Neural progenitor cell (in vitro differentiated cells): Measurements from ENCODE around the gene SLC17A9. TPM values are rescaled to one million over a fixed set of nuclear protein-coding genes. Genes with fewer than 3 reads are reported as not detected.
A peak's percentile ranks its signal among the peaks of the same experiment; 100 is the strongest.

Source experiments
- DNase-seq: peaks from one replicate; pipeline ENCODE4 v3.0.0-alpha.2; 2016; ENCODE audit warnings: low spot score
- H2AFZ ChIP-seq: fragments of 200-600 bp; sonication (generic); replicated peaks from 2 replicates; pipeline ENCODE4 v1.6.1; 2016; ENCODE audit warnings: antibody characterized with exemption
- H3F3A ChIP-seq: fragments of 200-600 bp; sonication (generic); 2 replicates; pipeline ENCODE4 v1.6.1; 2016; ENCODE audit warnings: antibody characterized with exemption, low read depth
- H3K27ac ChIP-seq: fragments of 200-600 bp; sonication (generic); 2 replicates; pipeline ENCODE4 v1.5.1; 2016; ENCODE audit warnings: mild to moderate bottlenecking
- H3K27me3 ChIP-seq: fragments of 200-600 bp; sonication (generic); 2 replicates; pipeline ENCODE4 v1.6.1; 2016; ENCODE audit warnings: mild to moderate bottlenecking, moderate library complexity
- H3K36me3 ChIP-seq: fragments of 200-600 bp; sonication (generic); 2 replicates; pipeline ENCODE4 v1.5.1; 2016
- H3K4me1 ChIP-seq: fragments of 200-600 bp; sonication (generic); 2 replicates; pipeline ENCODE4 v1.6.1; 2016; ENCODE audit warnings: mixed run types
- H3K4me2 ChIP-seq: fragments of 200-600 bp; sonication (generic); 2 replicates; pipeline ENCODE4 v1.6.1; 2016
- H3K4me3 ChIP-seq: fragments of 200-600 bp; sonication (generic); 2 replicates; pipeline ENCODE4 v1.5.1; 2016
- H3K79me2 ChIP-seq: fragments of 200-600 bp; sonication (generic); 2 replicates; pipeline ENCODE4 v1.6.1; 2016; ENCODE audit warnings: low read depth
- H3K9ac ChIP-seq: fragments of 200-600 bp; sonication (generic); 2 replicates; pipeline ENCODE4 v1.6.1; 2016
- H3K9me3 ChIP-seq: fragments of 200-600 bp; sonication (generic); 2 replicates; pipeline ENCODE4 v1.5.1; 2016; ENCODE audit warnings: low read depth
- H4K20me1 ChIP-seq: fragments of 200-600 bp; sonication (generic); 2 replicates; pipeline ENCODE4 v1.6.1; 2016; ENCODE audit warnings: low read depth
- H3K27ac Mint-ChIP-seq: 3 replicates; pipeline ENCODE4 v1.8.0; 2021; ENCODE audit warnings: mixed read lengths
- H3K27me3 Mint-ChIP-seq: 2 replicates; pipeline ENCODE4 v1.8.0; 2022; ENCODE audit warnings: low read depth, mild to moderate bottlenecking, inconsistent platforms, moderate library complexity, mixed read lengths; ENCODE audit not compliant: insufficient read depth
- H3K36me3 Mint-ChIP-seq: 3 replicates; pipeline ENCODE4 v1.8.0; 2021; ENCODE audit warnings: mixed read lengths
- H3K4me1 Mint-ChIP-seq: 3 replicates; pipeline ENCODE4 v1.8.0; 2021; ENCODE audit warnings: mixed read lengths
- H3K4me3 Mint-ChIP-seq: 3 replicates; pipeline ENCODE4 v1.8.0; 2021; ENCODE audit warnings: mild to moderate bottlenecking, moderate library complexity, mixed read lengths
- H3K9me3 Mint-ChIP-seq: 3 replicates; pipeline ENCODE4 v1.8.0; 2020; ENCODE audit warnings: mixed read lengths
- EZH2 ChIP-seq: fragments of 200-600 bp; sonication (generic); IDR thresholded peaks from 2 replicates; pipeline ENCODE4 v1.6.1; 2017; ENCODE audit warnings: antibody characterized with exemption, mild to moderate bottlenecking, moderate library complexity
- EZH2phosphoT487 ChIP-seq: fragments of 200-600 bp; sonication (generic); IDR thresholded peaks from 2 replicates; pipeline ENCODE4 v1.6.1; 2017; ENCODE audit warnings: antibody characterized with exemption
- total RNA-seq: library from RNA; depleted of rRNA; stranded (reverse); fragments of >200 nt; gene quantifications from 2 replicates; pipeline ENCODE4 v1.2.3, GENCODE V29; 2015; ENCODE audit warnings: low replicate concordance
- TF ChIP-seq, protein P1 (sequence below): fragments of 200-600 bp; sonication (generic); IDR thresholded peaks from 2 replicates; pipeline ENCODE4 v1.5.1; 2017; ENCODE audit warnings: antibody characterized with exemption, mild to moderate bottlenecking

The SLC17A9 gene
- total RNA-seq, 1 donor from 2014 or later: 0.17 TPM

DNA sequence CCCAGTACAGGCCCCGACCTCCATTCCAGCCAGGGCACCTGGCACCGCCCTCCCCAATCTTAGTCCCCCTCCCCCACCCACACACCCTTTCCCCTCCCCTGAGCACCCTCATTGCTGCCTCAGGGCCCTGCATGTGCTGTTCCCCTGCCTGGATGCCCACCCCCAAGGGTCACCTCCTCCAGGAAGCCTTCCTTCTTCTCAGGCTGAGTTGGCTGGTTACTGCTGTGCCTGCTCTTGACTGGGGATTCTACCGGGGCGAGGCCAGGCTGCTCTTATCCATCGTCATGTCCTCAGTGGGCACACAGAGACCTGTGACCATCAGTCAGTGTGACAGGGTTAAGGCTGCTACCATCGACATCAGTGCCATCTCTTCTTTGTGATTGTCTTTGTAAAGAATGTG is 30.7 kb downstream of the SLC17A9 start:
- Histone ChIP-seq H3K4me3 (no peak overlapping the region), H3F3A (peaks cover 18% of the 10 kb centered on the region), H4K20me1 (no peaks in the 10 kb centered on the region), H3K9me3 (no peaks in the 10 kb centered on the region), H3K27ac (no peak overlapping the region), H3K4me1 (peaks cover 33% of the 10 kb centered on the region), H3K9ac (no peak overlapping the region), H3K4me2 (no peak overlapping the region), H3K36me3 (no peaks in the 10 kb centered on the region), H3K27me3 (peaks cover 11% of the 10 kb centered on the region), H2AFZ (no peak overlapping the region), H3K79me2 (no peaks in the 10 kb centered on the region)
- H3K4me1 Mint-ChIP-seq: peaks cover 48% of the 10 kb centered on the region
- H3K4me3 Mint-ChIP-seq: peak overlapping the region; percentile 67
- H3K9me3 Mint-ChIP-seq: no peaks in the 10 kb centered on the region
- H3K27ac Mint-ChIP-seq: peak overlapping the region; percentile 97
- H3K36me3 Mint-ChIP-seq: no peaks in the 10 kb centered on the region
- TF ChIP-seq EZH2 (no peak), EZH2phosphoT487 (no peak)
- TF ChIP-seq, protein P1, sequence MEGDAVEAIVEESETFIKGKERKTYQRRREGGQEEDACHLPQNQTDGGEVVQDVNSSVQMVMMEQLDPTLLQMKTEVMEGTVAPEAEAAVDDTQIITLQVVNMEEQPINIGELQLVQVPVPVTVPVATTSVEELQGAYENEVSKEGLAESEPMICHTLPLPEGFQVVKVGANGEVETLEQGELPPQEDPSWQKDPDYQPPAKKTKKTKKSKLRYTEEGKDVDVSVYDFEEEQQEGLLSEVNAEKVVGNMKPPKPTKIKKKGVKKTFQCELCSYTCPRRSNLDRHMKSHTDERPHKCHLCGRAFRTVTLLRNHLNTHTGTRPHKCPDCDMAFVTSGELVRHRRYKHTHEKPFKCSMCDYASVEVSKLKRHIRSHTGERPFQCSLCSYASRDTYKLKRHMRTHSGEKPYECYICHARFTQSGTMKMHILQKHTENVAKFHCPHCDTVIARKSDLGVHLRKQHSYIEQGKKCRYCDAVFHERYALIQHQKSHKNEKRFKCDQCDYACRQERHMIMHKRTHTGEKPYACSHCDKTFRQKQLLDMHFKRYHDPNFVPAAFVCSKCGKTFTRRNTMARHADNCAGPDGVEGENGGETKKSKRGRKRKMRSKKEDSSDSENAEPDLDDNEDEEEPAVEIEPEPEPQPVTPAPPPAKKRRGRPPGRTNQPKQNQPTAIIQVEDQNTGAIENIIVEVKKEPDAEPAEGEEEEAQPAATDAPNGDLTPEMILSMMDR: no peak
- peaks cover 18% of the 10 kb centered on the region for H3K27me3 Mint-ChIP-seq
- no peak for DNase-seq

DNA sequence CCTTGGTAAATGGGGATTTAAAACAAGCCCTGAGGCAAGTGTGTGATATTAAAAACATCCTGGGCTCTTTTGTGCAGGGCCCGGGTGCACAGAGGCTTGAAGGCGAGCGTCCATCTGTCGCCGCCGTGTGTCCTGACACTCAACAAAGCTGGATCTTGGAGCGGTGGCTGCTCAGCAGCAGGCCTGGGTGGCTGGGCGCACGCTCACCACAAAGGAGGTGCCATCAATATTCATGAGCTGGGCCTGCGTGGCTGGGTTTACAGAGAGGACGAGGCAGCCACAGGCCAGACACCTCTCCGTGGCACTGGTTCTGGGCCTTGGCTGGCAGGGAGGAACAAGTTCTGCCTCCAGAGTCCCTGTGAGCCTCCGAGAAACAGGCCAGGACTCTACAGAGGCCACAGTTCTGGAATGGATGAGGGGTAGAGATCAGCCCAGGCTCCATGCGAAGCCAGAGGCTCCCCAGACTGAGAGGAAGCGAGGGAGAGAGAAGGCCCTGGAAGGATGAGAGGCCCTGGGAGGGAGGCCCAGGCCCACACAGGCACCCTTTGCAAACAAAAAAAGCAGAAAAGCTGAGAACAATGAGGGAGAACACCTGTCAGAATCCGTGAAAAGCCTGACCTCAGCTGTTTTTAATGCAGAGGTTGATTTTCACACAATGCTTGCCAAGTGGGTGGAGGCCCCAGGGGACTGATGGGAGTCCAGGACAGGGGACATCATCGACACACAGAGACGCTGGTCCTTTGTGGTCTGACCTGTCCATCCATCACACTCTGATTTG is 32.3 kb downstream of the SLC17A9 start:
- Mint-ChIP-seq H3K4me3 (peak overlapping the region; percentile 71), H3K4me1 (peaks cover 38% of the 10 kb centered on the region), H3K36me3 (no peaks in the 10 kb centered on the region), H3K9me3 (no peaks in the 10 kb centered on the region), H3K27ac (peak overlapping the region; percentile 99), H3K27me3 (peaks cover 14% of the 10 kb centered on the region)
- H3K4me1 ChIP-seq: peaks cover 28% of the 10 kb centered on the region
- TF ChIP-seq, protein P1: no peak
- TF ChIP-seq EZH2 (no peak), EZH2phosphoT487 (no peak)
- no peak overlapping the region for H3K27ac ChIP-seq
- no peak overlapping the region for H3K9ac ChIP-seq
- H3K4me3 ChIP-seq: no peak overlapping the region
- no peaks in the 10 kb centered on the region for H3K9me3 ChIP-seq
- H3K27me3 ChIP-seq: peaks cover 6% of the 10 kb centered on the region
- H3K79me2 ChIP-seq: no peaks in the 10 kb centered on the region
- no peak for DNase-seq
- no peaks in the 10 kb centered on the region for H3K36me3 ChIP-seq
- no peaks in the 10 kb centered on the region for H4K20me1 ChIP-seq
- peak overlapping the region; percentile 13 for H3K4me2 ChIP-seq
- peak overlapping the region; percentile 26 for H2AFZ ChIP-seq
- peaks cover 13% of the 10 kb centered on the region for H3F3A ChIP-seq

DNA sequence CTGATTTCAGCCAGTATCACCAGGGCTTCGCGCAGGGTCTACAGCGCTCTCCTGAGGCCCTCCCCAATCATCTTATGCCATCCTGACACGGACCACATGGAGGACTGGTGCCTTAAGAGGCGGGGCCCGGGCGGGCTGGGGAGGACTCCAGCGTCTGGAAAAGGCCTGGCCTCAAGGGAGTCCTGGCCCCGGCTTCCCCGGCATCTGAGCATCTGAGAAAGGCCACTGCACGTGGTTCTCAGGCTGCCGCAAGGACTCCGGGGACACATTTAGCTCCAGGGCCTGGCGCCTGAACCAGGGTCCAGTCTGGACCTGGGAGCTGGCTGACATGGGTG is 32.9 kb downstream of the SLC17A9 start:
- Mint-ChIP-seq H3K4me3 (no peak overlapping the region), H3K4me1 (peaks cover 32% of the 10 kb centered on the region), H3K27ac (peak overlapping the region; percentile 99), H3K27me3 (peaks cover 14% of the 10 kb centered on the region), H3K36me3 (no peaks in the 10 kb centered on the region), H3K9me3 (no peaks in the 10 kb centered on the region)
- peaks cover 4% of the 10 kb centered on the region for H3K27me3 ChIP-seq
- H3K4me1 ChIP-seq: peaks cover 22% of the 10 kb centered on the region
- H2AFZ ChIP-seq: no peak overlapping the region
- no peak overlapping the region for H3K27ac ChIP-seq
- no peaks in the 10 kb centered on the region for H3K79me2 ChIP-seq
- no peak overlapping the region for H3K4me3 ChIP-seq
- no peaks in the 10 kb centered on the region for H3K36me3 ChIP-seq
- H3F3A ChIP-seq: peaks cover 7% of the 10 kb centered on the region
- no peak for DNase-seq
- no peak overlapping the region for H3K4me2 ChIP-seq
- no peaks in the 10 kb centered on the region for H4K20me1 ChIP-seq
- no peaks in the 10 kb centered on the region for H3K9me3 ChIP-seq
- no peak for TF ChIP-seq EZH2
- TF ChIP-seq EZH2phosphoT487: no peak
- H3K9ac ChIP-seq: no peak overlapping the region

DNA sequence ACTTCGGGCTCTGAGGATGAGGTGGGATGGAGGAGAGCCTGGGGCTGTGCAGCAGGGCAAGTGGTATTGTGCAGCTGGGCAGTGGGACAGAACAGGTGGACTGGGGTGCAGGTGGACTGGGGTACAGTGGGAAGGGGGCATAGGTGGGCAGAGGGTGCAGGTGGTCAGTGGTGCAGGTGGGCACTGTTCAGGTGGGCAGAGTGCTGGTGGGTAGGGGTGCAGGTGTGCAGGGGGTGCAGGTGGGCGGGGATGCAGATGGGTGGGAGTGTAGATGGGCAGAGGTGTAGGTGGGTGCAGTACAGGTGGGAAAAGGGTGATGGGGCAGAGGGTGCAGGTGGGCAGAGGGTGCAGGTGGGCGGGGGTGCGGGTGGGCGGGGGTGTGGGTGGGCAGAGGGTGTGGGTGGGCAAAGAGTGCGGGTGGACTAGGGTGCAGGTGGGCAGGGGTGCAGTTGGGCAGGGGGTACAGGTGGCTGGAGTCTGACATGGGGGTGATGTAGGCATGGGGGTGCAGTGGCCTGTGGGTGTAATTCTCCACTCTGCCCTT is 33.8 kb downstream of the SLC17A9 start:
- Histone ChIP-seq H4K20me1 (no peaks in the 10 kb centered on the region), H3K27me3 (peaks cover 4% of the 10 kb centered on the region), H3K9ac (no peak overlapping the region), H3K9me3 (no peaks in the 10 kb centered on the region), H3K4me2 (no peak overlapping the region), H3K4me3 (no peak overlapping the region), H3K4me1 (peaks cover 17% of the 10 kb centered on the region), H3K79me2 (no peaks in the 10 kb centered on the region), H3K36me3 (no peaks in the 10 kb centered on the region), H2AFZ (no peak overlapping the region), H3F3A (peaks cover 7% of the 10 kb centered on the region), H3K27ac (no peak overlapping the region)
- H3K4me1 Mint-ChIP-seq: peaks cover 27% of the 10 kb centered on the region
- no peaks in the 10 kb centered on the region for H3K9me3 Mint-ChIP-seq
- H3K27ac Mint-ChIP-seq: no peak overlapping the region
- no peaks in the 10 kb centered on the region for H3K36me3 Mint-ChIP-seq
- H3K27me3 Mint-ChIP-seq: peaks cover 14% of the 10 kb centered on the region
- H3K4me3 Mint-ChIP-seq: no peak overlapping the region
- no peak for TF ChIP-seq EZH2
- TF ChIP-seq EZH2phosphoT487: no peak
- no peak for DNase-seq
